Mammary epithelial cell (primary cell): ENCODE results near the gene ARHGAP15.

ENCODE experiments used
- EZH2 ChIP-seq: IDR thresholded peaks from 2 replicates; pipeline ENCODE4 v1.6.1; 2012; ENCODE audit warnings: low read length, inconsistent platforms, borderline replicate concordance
- TF ChIP-seq, protein P1 (sequence below), 2 donors: IDR thresholded peaks in 1 of 2; conservative IDR thresholded peaks in 1 of 2; 2 replicates each; pipeline ENCODE4 v1.5.1; 2011 to 2012; ENCODE audit warnings: inconsistent platforms in 2 of 2, low read length in 2 of 2, mild to moderate bottlenecking in 2 of 2, control low read depth in 1 of 2, low read depth in 1 of 2; ENCODE audit not compliant: insufficient read depth in 1 of 2; ENCODE audit errors: extremely low read depth in 1 of 2

DNA sequence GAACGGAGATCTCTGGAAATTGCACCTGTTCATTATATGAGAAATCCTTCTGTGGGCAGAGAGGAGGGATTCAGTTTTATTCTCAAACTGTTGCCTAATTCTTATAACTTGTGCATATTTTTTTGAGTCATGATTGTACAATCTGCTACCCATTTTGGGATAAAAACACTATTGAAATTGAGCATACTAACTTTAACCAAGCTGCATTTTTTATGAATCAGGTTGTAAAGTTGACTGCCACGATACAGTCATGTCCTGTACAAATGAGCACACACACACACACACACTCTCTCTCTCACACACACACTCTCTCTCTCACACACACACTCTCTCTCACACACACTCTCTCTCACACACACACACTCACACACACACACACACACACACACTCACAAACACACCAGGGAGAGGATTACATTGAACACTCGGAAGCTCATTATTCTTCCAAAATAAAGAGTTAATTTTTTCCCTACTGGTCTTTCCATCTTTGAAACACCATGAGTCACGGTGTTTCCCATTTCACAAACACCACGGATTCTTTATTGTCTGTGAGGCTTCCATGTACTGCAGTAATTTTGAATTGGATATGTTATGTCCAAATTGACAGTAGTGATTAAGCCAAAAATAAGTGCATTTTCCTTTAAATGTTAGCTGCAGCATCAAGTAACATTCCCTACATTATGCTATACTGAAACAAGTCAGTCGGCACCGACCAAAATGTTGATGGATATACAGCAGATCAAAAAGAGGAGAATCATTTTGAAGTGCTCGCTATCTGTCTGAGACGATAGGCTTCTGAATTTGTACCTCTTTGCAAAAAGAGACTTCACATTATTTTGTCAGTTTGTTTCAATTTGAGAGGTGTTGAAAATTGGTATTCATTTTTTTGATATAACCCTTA, 216.9 kb downstream of the ARHGAP15 start:
- TF ChIP-seq, protein P1, sequence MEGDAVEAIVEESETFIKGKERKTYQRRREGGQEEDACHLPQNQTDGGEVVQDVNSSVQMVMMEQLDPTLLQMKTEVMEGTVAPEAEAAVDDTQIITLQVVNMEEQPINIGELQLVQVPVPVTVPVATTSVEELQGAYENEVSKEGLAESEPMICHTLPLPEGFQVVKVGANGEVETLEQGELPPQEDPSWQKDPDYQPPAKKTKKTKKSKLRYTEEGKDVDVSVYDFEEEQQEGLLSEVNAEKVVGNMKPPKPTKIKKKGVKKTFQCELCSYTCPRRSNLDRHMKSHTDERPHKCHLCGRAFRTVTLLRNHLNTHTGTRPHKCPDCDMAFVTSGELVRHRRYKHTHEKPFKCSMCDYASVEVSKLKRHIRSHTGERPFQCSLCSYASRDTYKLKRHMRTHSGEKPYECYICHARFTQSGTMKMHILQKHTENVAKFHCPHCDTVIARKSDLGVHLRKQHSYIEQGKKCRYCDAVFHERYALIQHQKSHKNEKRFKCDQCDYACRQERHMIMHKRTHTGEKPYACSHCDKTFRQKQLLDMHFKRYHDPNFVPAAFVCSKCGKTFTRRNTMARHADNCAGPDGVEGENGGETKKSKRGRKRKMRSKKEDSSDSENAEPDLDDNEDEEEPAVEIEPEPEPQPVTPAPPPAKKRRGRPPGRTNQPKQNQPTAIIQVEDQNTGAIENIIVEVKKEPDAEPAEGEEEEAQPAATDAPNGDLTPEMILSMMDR (conservative IDR thresholded peaks at IDR 0.05 in 1 of 2, IDR thresholded peaks at IDR 0.05 in 1 of 2; ENCODE audit: extremely low read depth in 1 of 2, insufficient read depth in 1 of 2, low read depth in 1 of 2, low read length in 2 of 2), result no peak
- TF ChIP-seq EZH2, result no peak
